ENCODE measurements around the gene TMEM201.
A peak's percentile ranks its signal among the peaks of the same experiment; 100 is the strongest.

Gene TMEM201

DNA sequence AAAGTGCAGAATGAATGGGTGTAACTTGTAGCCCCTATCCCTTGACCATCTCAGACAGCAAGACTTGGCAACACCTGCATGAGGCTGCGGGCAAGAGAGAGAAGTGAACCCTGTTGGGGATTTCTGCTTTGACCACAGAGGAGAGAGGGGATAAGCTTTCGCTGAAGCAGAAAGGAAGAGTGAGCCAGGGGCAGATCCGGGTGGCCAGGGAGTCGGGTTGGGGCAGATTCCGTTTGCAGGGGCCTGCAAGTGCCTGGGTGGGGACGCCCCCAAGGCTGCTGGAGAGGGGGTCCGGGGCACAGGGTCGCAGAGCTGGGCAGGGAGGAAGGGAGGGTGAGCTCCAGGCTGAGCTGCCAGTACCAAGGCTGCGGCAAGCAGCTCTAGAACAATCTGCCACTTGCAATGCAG is 37.5 kb downstream of the TMEM201 start:
- DNase-seq = no peak

GRCh38 chr1:9628541-9629444 is 40.1 kb downstream of the TMEM201 start:
- DNase-seq = peak; percentile 72

DNA sequence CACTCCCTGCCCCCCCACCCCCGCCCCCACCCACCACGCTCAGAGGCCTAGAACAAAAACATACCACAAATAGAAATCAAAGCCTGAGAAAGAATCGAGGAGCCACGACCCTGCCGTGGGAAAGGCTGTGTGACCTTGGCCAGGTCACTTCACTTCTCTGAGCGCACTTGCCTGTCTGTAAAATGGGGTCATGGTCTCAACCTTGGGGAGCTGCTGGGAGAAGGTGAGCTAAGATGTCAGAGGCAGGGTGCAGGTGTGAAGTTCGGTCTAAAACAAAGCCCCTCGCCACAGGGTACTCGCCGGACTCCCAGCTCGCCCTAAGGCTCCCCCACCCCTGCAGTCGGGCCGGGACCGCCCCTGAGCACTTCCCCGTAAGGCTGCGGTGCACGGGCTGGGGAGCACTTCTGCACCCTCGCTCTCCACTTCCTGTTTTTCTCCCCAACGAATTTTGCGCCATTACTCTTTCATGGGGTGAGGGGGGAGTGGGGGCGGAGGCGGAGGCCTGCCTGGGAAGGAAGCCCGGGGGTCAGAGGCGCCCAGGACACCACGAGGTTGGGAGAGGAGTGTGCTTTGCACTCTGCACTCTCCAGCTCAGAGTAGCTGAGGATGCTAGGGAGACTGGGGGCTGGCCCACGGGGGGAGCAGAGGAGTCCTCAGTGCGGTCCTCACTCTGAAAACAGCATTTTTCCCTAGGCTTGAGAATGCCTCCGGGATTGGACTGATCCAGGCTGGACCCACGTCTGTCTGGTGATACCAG is 40.9 kb downstream of the TMEM201 start:
- DNase-seq = peak; percentile 73

- no peak for DNase-seq
Observed at GRCh38 chr1:9630331-9631111, 41.8 kb downstream of the TMEM201 start.

- no peak for DNase-seq
Observed at GRCh38 chr1:9631613-9632012, 42.9 kb downstream of the TMEM201 start.

DNA sequence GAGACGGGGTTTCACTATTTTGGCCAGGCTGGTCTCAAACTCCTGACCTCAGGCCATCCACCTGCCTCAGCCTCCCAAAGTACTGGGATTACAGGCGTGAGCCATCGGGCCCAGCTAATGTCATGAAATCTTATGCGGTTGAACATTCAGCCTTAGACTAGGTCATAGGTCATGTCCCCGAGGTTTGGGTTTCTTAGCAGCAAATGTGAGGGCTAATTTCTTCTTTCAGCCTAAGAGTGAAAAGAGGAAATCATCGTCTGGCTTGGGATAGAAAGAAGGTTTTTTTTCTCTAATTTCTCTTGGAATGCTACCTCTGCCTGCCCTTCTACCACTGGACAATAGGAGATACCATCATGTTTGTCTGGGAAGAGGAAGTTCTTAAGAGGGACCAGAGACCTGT is 44.8 kb downstream of the TMEM201 start:
- DNase-seq = no peak

DNA sequence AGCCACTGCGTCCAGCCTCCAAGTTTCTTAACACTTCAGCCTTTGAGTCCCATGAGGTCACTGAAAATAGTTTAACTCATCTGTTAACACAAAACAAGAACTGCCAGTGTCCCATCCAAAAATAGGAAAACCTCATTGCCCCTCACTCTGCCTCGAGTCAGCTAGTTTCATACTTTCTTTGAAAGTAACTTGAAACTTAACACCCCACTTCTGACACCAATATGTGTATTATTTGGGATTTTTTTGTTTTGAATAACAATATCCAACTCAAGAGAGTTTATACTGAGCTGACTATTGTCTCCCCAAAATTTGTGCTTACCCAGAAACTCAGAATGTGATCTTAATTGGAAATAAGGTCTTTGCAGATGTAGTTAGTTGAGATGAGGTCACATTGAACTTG is 45.9 kb downstream of the TMEM201 start:
- DNase-seq = no peak

- DNase-seq = no peak
Observed at GRCh38 chr1:9639227-9639626, 50.5 kb downstream of the TMEM201 start.

- no peak for DNase-seq
Observed at GRCh38 chr1:9643351-9644256, 54.9 kb downstream of the TMEM201 start.

DNA sequence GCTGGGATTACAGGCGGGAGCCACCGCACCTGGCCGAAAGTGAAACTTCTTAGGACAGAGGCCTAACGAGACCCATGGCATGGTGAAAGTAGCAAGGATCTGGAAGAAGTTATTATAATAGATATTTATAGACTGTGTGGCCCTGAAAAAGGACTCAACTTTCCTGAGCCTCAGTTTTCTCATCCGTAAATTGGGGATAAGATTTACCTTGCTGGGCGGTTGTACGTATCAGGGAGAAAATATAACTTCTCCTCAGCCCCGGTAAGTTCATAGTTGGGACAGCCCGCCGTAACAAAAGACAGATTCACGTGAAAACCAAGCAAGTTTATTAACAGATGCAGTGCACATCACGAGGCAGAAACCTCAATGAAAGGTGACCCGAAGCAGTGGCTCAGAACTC is 57.3 kb downstream of the TMEM201 start:
- no peak for DNase-seq

DNA sequence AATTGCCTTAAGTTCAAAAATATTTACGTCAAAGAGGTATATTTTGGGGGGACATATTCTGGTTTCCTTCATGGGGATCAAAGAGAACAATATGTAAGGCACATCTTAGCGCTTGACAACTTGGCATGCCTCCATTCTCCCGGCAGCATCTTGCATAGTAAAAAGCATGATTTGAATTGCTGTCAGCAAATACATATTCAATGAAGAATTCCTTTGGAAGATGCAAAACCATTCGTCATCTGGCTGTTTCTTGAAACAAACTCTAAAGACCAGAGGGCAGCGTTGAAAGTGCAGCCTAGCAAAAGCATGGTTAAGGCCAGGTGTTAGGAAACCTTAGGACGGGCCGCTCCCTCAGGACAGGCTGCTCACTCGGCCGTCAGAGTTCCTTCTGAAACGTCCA is 59.5 kb downstream of the TMEM201 start:
- DNase-seq = no peak

DNA sequence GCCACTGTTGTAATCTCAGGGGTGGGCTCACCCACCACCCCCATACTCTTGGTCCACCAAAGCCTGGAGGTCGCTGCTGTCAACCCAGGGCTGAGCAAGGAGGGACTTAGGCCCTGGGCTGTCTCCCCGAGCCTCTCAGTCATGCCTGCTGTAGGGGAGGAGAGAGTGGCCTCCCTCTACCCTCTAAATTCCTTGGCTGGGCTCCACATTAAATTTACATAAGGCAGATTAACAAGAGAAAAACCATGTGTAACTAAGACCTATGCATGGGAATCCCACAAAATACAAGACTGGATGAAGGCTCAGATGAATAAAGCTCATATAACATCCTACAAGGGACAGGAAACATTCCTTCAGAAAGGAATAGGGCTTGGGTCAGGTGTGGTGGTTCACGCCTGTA is 61.1 kb downstream of the TMEM201 start:
- no peak for DNase-seq

- DNase-seq = no peak
Observed at GRCh38 chr1:9651220-9651564, 62.5 kb downstream of the TMEM201 start.

GRCh38 chr1:9651565-9652378 is 63.1 kb downstream of the TMEM201 start, which contains the start of gene PIK3CD:
PIK3CD (plus strand) TSS chr1:9651731; CDS start chr1:9710456, 58,725 bp downstream.
- peak; percentile 29 for DNase-seq

GRCh38 chr1:9652379-9653209 is 63.9 kb downstream of the TMEM201 start:
- DNase-seq = peak; percentile 87

DNA sequence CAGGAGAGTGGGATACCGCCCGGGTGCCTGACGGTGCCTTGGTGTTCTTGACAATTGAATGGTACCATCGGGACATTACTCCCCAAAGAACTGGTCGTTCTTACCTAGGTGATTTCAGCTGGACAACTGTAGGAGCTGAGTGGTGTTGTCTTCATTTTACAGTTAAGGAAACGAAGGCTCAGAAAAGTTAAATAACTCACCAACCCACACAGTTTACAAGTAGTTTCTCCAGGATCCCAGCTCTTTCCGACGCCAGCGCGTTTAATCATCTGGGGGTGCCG is 64.4 kb downstream of the TMEM201 start:
- DNase-seq = no peak

DNA sequence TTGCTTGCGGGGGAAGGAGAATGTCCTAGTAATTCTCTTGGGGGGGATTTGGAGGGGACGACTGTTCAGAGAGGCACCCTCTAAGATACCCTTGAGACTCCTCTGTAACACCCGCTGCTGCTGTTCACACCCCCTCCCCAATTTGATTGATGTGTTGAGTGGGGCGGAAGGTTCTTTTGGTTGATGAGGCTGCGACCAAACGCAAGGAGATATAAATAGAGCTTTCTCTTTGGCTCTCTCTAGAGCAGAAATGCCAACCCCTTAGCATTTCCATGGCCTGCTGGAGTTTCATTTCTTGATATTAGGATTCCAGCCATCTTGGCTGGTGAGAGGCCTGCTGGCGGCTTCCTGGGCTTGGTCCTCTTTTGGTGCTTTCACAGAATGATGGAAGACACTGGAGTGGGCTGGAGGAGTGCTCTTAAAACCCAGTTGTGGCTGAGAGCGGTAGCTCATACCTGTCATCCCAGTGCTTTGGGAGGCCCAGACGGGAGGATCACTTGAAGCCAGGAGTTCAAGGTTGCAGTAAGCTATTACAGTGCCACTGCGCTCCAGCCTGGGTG is 64.9 kb downstream of the TMEM201 start:
- DNase-seq = peak; percentile 14

DNA sequence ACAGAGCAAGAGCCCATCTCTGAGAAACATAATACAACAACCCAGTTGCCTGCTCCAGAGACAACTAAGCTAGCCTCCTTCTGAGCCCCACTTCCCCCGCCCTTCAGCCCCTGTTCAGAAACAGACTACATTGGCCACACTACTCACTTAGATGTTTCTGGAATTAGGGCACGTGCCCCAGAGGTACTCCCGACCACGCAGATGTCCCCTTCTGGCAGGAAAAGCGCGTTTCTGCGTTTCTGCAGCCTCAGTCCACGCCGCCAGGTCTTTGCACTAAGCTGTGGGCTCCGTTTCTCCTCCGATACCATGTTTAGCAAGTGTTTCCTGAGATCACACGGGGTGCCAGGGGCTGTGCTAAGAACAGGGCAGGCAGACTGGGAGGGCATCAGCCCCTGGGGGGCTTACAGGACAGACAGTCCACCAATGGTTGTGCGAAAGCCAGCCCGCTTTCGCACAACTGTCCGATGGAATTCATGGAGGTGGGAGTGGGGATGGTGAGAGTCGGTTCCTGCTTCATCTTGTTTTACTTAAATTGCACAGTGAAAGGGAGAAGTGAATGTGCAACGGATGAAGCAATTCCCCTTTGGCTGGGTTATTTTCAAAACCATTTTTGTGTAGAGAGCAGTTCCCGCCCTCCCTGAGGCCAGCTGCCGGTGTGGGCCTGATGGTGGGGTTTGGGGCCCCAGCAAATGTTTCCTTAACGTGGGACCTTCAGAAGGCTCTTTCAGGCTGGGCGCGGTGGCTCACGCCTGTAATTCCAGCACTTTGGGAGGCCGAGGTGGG is 65.5 kb downstream of the TMEM201 start:
- peak; percentile 12 for DNase-seq

Measured in central memory CD4-positive, alpha-beta T cell (primary cell).